ENCODE data around the gene ATXN7L3.

ATXN7L3 gene

DNA sequence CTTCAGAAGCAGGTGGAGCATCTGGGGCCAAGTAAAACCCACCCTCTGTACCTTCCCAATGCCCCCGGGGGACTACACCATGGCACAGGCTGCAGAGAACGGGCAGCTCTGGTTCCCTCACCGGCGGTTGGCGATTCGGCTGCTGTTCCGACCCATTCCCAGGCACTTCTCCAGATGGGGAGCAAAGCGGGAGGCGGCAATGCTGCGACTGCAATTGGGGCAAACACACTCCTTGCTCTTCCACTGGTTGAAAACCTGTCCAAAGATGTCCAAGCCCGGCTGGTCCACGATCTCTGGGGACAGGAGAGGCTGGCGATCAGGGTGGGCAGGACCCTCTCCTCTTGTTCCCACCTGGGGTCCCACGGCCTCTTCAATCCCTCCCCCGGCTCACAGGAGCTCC is 2.6 kb downstream of the ATXN7L3 start:
- Histone ChIP-seq H3K4me1 (ENCODE audit: insufficient read depth, low read length) (peaks cover 30% of the 10 kb centered on the region), H3K4me3 (ENCODE audit: low read depth in 1 of 2, low read length in 2 of 2) (peak overlapping the region in 1 of 2 experiments; percentile 71; a peak in 1 of 4 replicates), H3K4me2 (ENCODE audit: insufficient read depth, low read length) (peak overlapping the region; percentile 97), H3K79me2 (ENCODE audit: insufficient read depth, low read length) (peaks cover 44% of the 10 kb centered on the region), H2AFZ (ENCODE audit: low read depth, low read length) (no peak overlapping the region), H3K27me3 (ENCODE audit: insufficient read depth, low read length, poor library complexity) (no peaks in the 10 kb centered on the region), H3K9me3 (ENCODE audit: insufficient read depth, low read length, severe bottlenecking) (no peaks in the 10 kb centered on the region), H3K36me3 (ENCODE audit: insufficient read depth, low read length) (peaks cover 57% of the 10 kb centered on the region), H3K27ac (ENCODE audit: low read length) (no peak overlapping the region), H3K9ac (ENCODE audit: low read depth, low read length) (peak overlapping the region; percentile 68; the same call in 1 of the 2 replicates), H4K20me1 (ENCODE audit: insufficient read depth, low read length) (peaks cover 27% of the 10 kb centered on the region)
- TF ChIP-seq, protein P1, sequence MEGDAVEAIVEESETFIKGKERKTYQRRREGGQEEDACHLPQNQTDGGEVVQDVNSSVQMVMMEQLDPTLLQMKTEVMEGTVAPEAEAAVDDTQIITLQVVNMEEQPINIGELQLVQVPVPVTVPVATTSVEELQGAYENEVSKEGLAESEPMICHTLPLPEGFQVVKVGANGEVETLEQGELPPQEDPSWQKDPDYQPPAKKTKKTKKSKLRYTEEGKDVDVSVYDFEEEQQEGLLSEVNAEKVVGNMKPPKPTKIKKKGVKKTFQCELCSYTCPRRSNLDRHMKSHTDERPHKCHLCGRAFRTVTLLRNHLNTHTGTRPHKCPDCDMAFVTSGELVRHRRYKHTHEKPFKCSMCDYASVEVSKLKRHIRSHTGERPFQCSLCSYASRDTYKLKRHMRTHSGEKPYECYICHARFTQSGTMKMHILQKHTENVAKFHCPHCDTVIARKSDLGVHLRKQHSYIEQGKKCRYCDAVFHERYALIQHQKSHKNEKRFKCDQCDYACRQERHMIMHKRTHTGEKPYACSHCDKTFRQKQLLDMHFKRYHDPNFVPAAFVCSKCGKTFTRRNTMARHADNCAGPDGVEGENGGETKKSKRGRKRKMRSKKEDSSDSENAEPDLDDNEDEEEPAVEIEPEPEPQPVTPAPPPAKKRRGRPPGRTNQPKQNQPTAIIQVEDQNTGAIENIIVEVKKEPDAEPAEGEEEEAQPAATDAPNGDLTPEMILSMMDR (IDR thresholded peaks at IDR 0.05; ENCODE audit: borderline replicate concordance, extremely low read depth, low read length, poor library complexity, severe bottlenecking), result no peak
- DNase-seq (no peak), ATAC-seq (ENCODE audit: insufficient read depth, low read depth) (no peak)

DNA sequence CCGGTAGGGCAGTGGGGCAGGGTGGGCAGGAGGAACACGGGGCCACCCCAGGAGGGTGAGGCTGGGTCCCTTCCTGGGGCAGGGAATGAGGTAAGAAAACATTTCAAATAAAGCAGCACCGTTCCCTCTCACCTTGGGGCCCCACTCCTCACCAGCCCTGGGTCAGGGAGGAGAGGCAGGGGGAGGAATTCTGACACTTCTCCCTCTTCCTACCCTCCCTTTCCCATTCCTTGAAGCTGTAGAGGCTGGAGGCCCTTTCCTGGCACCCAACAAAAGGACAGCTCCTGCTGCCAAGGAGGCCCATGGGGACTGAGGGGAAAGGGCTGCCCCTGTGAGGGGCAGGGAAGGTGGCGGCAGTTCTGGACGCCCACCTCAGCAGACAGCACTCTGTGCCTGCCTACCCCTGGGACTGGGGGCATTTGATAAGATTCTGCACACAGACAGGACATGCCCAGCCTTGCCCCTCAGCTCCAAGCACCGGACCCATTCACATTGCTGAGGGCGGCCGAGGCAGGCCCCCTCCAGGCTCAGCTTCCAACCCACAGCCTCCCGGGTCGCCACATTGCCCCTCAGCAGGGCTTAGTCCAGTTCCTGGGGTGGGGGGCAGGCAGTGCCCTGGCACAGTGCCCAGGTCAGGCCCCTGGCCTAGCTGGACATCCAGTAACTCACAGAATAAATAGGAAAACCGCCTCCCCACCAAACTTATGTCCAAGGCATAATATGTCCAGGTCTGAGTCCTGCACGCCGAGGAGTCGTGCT is 6.2 kb downstream of the ATXN7L3 start:
- H3K27ac ChIP-seq (ENCODE audit: low read length), result no peak overlapping the region
- H3K9me3 ChIP-seq (ENCODE audit: insufficient read depth, low read length, severe bottlenecking), result no peaks in the 10 kb centered on the region
- no peak overlapping the region for H2AFZ ChIP-seq (ENCODE audit: low read depth, low read length)
- no peak for TF ChIP-seq EZH2 (IDR thresholded peaks at IDR 0.05; ENCODE audit: borderline replicate concordance, low read depth, low read length, severe bottlenecking)
- TF ChIP-seq, protein P1 (IDR thresholded peaks at IDR 0.05; ENCODE audit: borderline replicate concordance, extremely low read depth, low read length, poor library complexity, severe bottlenecking), result no peak
- DNase-seq (no peak), ATAC-seq (ENCODE audit: insufficient read depth, low read depth) (no peak)
- peaks cover 25% of the 10 kb centered on the region for H4K20me1 ChIP-seq (ENCODE audit: insufficient read depth, low read length)
- H3K27me3 ChIP-seq (ENCODE audit: insufficient read depth, low read length, poor library complexity), result no peaks in the 10 kb centered on the region
- H3K36me3 ChIP-seq (ENCODE audit: insufficient read depth, low read length), result peaks cover 81% of the 10 kb centered on the region
- H3K4me2 ChIP-seq (ENCODE audit: insufficient read depth, low read length), result no peak overlapping the region
- peaks cover 26% of the 10 kb centered on the region for H3K4me1 ChIP-seq (ENCODE audit: insufficient read depth, low read length)
- no peak overlapping the region for H3K9ac ChIP-seq (ENCODE audit: low read depth, low read length)
- H3K4me3 ChIP-seq (ENCODE audit: low read depth in 1 of 2, low read length in 2 of 2), result no peak overlapping the region
- peaks cover 36% of the 10 kb centered on the region for H3K79me2 ChIP-seq (ENCODE audit: insufficient read depth, low read length)

DNA sequence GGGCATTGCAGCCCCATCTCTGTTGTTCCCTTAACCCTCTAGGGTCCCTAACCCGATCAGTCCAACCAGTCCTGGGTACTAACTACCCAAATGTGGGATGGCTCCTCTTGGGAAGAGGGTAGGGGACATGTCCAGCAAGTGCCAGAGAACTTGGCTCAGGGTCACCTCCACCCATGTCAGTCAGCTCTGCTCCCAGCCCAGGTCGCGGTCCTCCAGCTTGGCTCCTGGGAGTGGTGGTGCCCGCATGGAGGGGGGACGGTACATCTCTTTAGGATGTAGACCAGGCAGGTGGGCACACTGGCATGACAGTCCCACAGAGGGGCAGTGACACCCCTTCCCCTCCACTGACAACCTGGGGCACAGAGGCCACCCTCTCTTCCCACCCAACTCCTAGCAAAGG is 6.9 kb downstream of the ATXN7L3 start:
- no peak for TF ChIP-seq EZH2 (IDR thresholded peaks at IDR 0.05; ENCODE audit: borderline replicate concordance, low read depth, low read length, severe bottlenecking)
- TF ChIP-seq, protein P1 (IDR thresholded peaks at IDR 0.05; ENCODE audit: borderline replicate concordance, extremely low read depth, low read length, poor library complexity, severe bottlenecking), result no peak

More for the DNA sequence above, 6.9 kb downstream of the ATXN7L3 start:
- ATAC-seq (ENCODE audit: insufficient read depth, low read depth), result peak; percentile 7; the same call in 1 of the 3 replicates
- Histone ChIP-seq H3K27ac (ENCODE audit: low read length) (no peak overlapping the region), H3K79me2 (ENCODE audit: insufficient read depth, low read length) (peaks cover 36% of the 10 kb centered on the region), H3K4me1 (ENCODE audit: insufficient read depth, low read length) (peaks cover 26% of the 10 kb centered on the region), H4K20me1 (ENCODE audit: insufficient read depth, low read length) (peaks cover 18% of the 10 kb centered on the region), H2AFZ (ENCODE audit: low read depth, low read length) (no peak overlapping the region), H3K36me3 (ENCODE audit: insufficient read depth, low read length) (peaks cover 77% of the 10 kb centered on the region), H3K9ac (ENCODE audit: low read depth, low read length) (no peak overlapping the region), H3K4me2 (ENCODE audit: insufficient read depth, low read length) (no peak overlapping the region), H3K4me3 (ENCODE audit: low read depth in 1 of 2, low read length in 2 of 2) (no peak overlapping the region), H3K9me3 (ENCODE audit: insufficient read depth, low read length, severe bottlenecking) (no peaks in the 10 kb centered on the region), H3K27me3 (ENCODE audit: insufficient read depth, low read length, poor library complexity) (no peaks in the 10 kb centered on the region)
- no peak for DNase-seq

Measured in DND-41 (cell line).